HG02759 (cell line): ENCODE data around the gene DLGAP1.
A peak's percentile ranks its signal among the peaks of the same experiment; 100 is the strongest.

Experiments
- ATAC-seq: cut with Tn5 transposase; IDR thresholded peaks from one replicate; pipeline ENCODE4 v1.9.1; 2021; ENCODE audit warnings: mild to moderate bottlenecking, moderate library complexity; ENCODE audit not compliant: unreplicated experiment

The DLGAP1 gene

GRCh38 chr18:3529077-3529476 lies 926.0 kb downstream of the DLGAP1 start:
- ATAC-seq, result no peak

- no peak for ATAC-seq
Measured at GRCh38 chr18:3528231-3528630, 926.9 kb downstream of the DLGAP1 start.

- peak; percentile 65 for ATAC-seq
Measured at GRCh38 chr18:3526421-3527354, 928.4 kb downstream of the DLGAP1 start.

- ATAC-seq, result peak; percentile 71
Measured at GRCh38 chr18:3525870-3526420, 929.2 kb downstream of the DLGAP1 start.

- no peak for ATAC-seq
Measured at GRCh38 chr18:3524706-3525105, 930.4 kb downstream of the DLGAP1 start.

- no peak for ATAC-seq
Measured at GRCh38 chr18:3520230-3521085, 934.6 kb downstream of the DLGAP1 start.

GRCh38 chr18:3514312-3515216 lies 940.5 kb downstream of the DLGAP1 start:
- no peak for ATAC-seq

- peak; percentile 80 for ATAC-seq
Measured at GRCh38 chr18:3513481-3513880, 941.6 kb downstream of the DLGAP1 start.

GRCh38 chr18:3511980-3512379 lies 943.1 kb downstream of the DLGAP1 start:
- no peak for ATAC-seq

GRCh38 chr18:3510896-3511295 lies 944.2 kb downstream of the DLGAP1 start:
- ATAC-seq, result no peak

GRCh38 chr18:3510024-3510423 lies 945.1 kb downstream of the DLGAP1 start:
- no peak for ATAC-seq

- no peak for ATAC-seq
Measured at GRCh38 chr18:3508576-3509549, 946.2 kb downstream of the DLGAP1 start.

GRCh38 chr18:3504637-3505036 lies 950.5 kb downstream of the DLGAP1 start:
- ATAC-seq, result no peak

GRCh38 chr18:3502650-3503049 lies 952.5 kb downstream of the DLGAP1 start:
- ATAC-seq, result no peak

GRCh38 chr18:3500016-3500415 lies 955.1 kb downstream of the DLGAP1 start:
- no peak for ATAC-seq

GRCh38 chr18:3499501-3499900 lies 955.6 kb downstream of the DLGAP1 start:
- ATAC-seq, result no peak

GRCh38 chr18:3498698-3499471 lies 956.2 kb downstream of the DLGAP1 start:
- no peak for ATAC-seq

- no peak for ATAC-seq
Measured at GRCh38 chr18:3495691-3496430, 959.2 kb downstream of the DLGAP1 start.
